ENCODE measurements around the gene MPIG6B.

Gene MPIG6B

GRCh38 chr6:31710523-31711219 is 12.5 kb upstream of the MPIG6B start:
- DNase-seq (ENCODE audit: low read depth) = no peak
- H3K4me3 ChIP-seq (ENCODE audit: low read depth, low read length) = no peak overlapping the region
- TF ChIP-seq MAX (IDR thresholded peaks at IDR 0.05; ENCODE audit: low read depth, low read length) (no peak), POLR2A (IDR thresholded peaks at IDR 0.05; ENCODE audit: extremely low read depth, insufficient read length) (no peak), CTCF (IDR thresholded peaks at IDR 0.05; ENCODE audit: low read depth, low read length) (no peak), MYC (IDR thresholded peaks at IDR 0.05; ENCODE audit: low read depth, low read length) (no peak)

- DNase-seq (ENCODE audit: low read depth) = peak; percentile 37
- no peak overlapping the region for H3K4me3 ChIP-seq (ENCODE audit: low read depth, low read length)
- TF ChIP-seq MAX (IDR thresholded peaks at IDR 0.05; ENCODE audit: low read depth, low read length) (no peak), CTCF (IDR thresholded peaks at IDR 0.05; ENCODE audit: low read depth, low read length) (no peak), MYC (IDR thresholded peaks at IDR 0.05; ENCODE audit: low read depth, low read length) (no peak), POLR2A (IDR thresholded peaks at IDR 0.05; ENCODE audit: extremely low read depth, insufficient read length) (no peak)
Observed at GRCh38 chr6:31711233-31711632, 11.9 kb upstream of the MPIG6B start.

- TF ChIP-seq POLR2A (IDR thresholded peaks at IDR 0.05; ENCODE audit: extremely low read depth, insufficient read length) (no peak), CTCF (IDR thresholded peaks at IDR 0.05; ENCODE audit: low read depth, low read length) (no peak), MYC (IDR thresholded peaks at IDR 0.05; ENCODE audit: low read depth, low read length) (no peak), MAX (IDR thresholded peaks at IDR 0.05; ENCODE audit: low read depth, low read length) (no peak)
- no peak for DNase-seq (ENCODE audit: low read depth)
- no peak overlapping the region for H3K4me3 ChIP-seq (ENCODE audit: low read depth, low read length)
Observed at GRCh38 chr6:31712296-31712695, 10.9 kb upstream of the MPIG6B start.

GRCh38 chr6:31713465-31713864 is 9.7 kb upstream of the MPIG6B start:
- H3K4me3 ChIP-seq (ENCODE audit: low read depth, low read length) = no peak overlapping the region
- no peak for TF ChIP-seq MAX (IDR thresholded peaks at IDR 0.05; ENCODE audit: low read depth, low read length)
- no peak for TF ChIP-seq MYC (IDR thresholded peaks at IDR 0.05; ENCODE audit: low read depth, low read length)
- no peak for TF ChIP-seq POLR2A (IDR thresholded peaks at IDR 0.05; ENCODE audit: extremely low read depth, insufficient read length)
- no peak for TF ChIP-seq CTCF (IDR thresholded peaks at IDR 0.05; ENCODE audit: low read depth, low read length)
- no peak for DNase-seq (ENCODE audit: low read depth)

- no peak for DNase-seq (ENCODE audit: low read depth)
- H3K4me3 ChIP-seq (ENCODE audit: low read depth, low read length) = no peak overlapping the region
- no peak for TF ChIP-seq MYC (IDR thresholded peaks at IDR 0.05; ENCODE audit: low read depth, low read length)
- TF ChIP-seq CTCF (IDR thresholded peaks at IDR 0.05; ENCODE audit: low read depth, low read length) = no peak
- TF ChIP-seq MAX (IDR thresholded peaks at IDR 0.05; ENCODE audit: low read depth, low read length) = no peak
- no peak for TF ChIP-seq POLR2A (IDR thresholded peaks at IDR 0.05; ENCODE audit: extremely low read depth, insufficient read length)
Observed at GRCh38 chr6:31713991-31714684, 9.0 kb upstream of the MPIG6B start.

All from NB4 (cell line).